DND-41 (cell line): ENCODE data around the gene TMUB2.

Source experiments
- ATAC-seq: fragments of 200-7000 bp; cut with Tn5 transposase; 3 replicates; pipeline ENCODE4 v1.9.1; 2021; ENCODE audit warnings: low read depth; ENCODE audit not compliant: insufficient read depth
- DNase-seq: peaks from one replicate; pipeline ENCODE4 v3.0.0-alpha.2; 2020
- H2AFZ ChIP-seq: 2 replicates; pipeline ENCODE4 v1.6.0; 2012; ENCODE audit warnings: low read depth, low read length
- H3K27ac ChIP-seq: 2 replicates; pipeline ENCODE4 v1.5.1; 2012; ENCODE audit warnings: low read length, inconsistent platforms
- H3K27me3 ChIP-seq: fragments of 200-600 bp; sonication (generic); 2 replicates; pipeline ENCODE4 v1.6.0; 2012; ENCODE audit warnings: low read length, mild to moderate bottlenecking, inconsistent platforms; ENCODE audit not compliant: insufficient read depth, poor library complexity
- H3K36me3 ChIP-seq: 2 replicates; pipeline ENCODE4 v1.5.1; 2012; ENCODE audit warnings: low read length, inconsistent platforms; ENCODE audit not compliant: insufficient read depth
- H3K4me1 ChIP-seq: 2 replicates; pipeline ENCODE4 v1.5.1; 2012; ENCODE audit warnings: mild to moderate bottlenecking, low read length; ENCODE audit not compliant: insufficient read depth
- H3K4me2 ChIP-seq: 2 replicates; pipeline ENCODE4 v1.6.0; 2012; ENCODE audit warnings: mild to moderate bottlenecking, moderate library complexity, low read length, inconsistent platforms; ENCODE audit not compliant: insufficient read depth
- H3K4me3 ChIP-seq, 2 experiments: fragments of 200-600 bp in 1 of 2; shearing (Covaris generic) in 1 of 2; 2 replicates each; pipeline ENCODE4 v1.5.1; 2012 to 2016; ENCODE audit warnings: inconsistent platforms in 2 of 2, low read length in 2 of 2, mild to moderate bottlenecking in 2 of 2, low read depth in 1 of 2, moderate library complexity in 1 of 2
- H3K79me2 ChIP-seq: 2 replicates; pipeline ENCODE4 v1.6.0; 2012; ENCODE audit warnings: low read length, inconsistent platforms; ENCODE audit not compliant: insufficient read depth
- H3K9ac ChIP-seq: 2 replicates; pipeline ENCODE4 v1.6.0; 2012; ENCODE audit warnings: low read depth, mild to moderate bottlenecking, inconsistent platforms, low read length, moderate library complexity
- H3K9me3 ChIP-seq: 2 replicates; pipeline ENCODE4 v1.5.1; 2012; ENCODE audit warnings: low read length, moderate library complexity, mild to moderate bottlenecking, inconsistent platforms; ENCODE audit not compliant: insufficient read depth, severe bottlenecking
- H4K20me1 ChIP-seq: 2 replicates; pipeline ENCODE4 v1.6.0; 2012; ENCODE audit warnings: low read length; ENCODE audit not compliant: insufficient read depth
- CTCF ChIP-seq: IDR thresholded peaks from 2 replicates; pipeline ENCODE4 v1.5.1; 2012; ENCODE audit warnings: borderline replicate concordance, low read length, moderate library complexity, mild to moderate bottlenecking; ENCODE audit not compliant: poor library complexity, severe bottlenecking; ENCODE audit errors: extremely low read depth
- EZH2 ChIP-seq: IDR thresholded peaks from 3 replicates; pipeline ENCODE4 v1.6.1; 2012; ENCODE audit warnings: borderline replicate concordance, low read depth, mild to moderate bottlenecking, moderate library complexity, low read length, inconsistent platforms; ENCODE audit not compliant: severe bottlenecking

Gene TMUB2

GRCh38 chr17:44217738-44218343 lies 31.1 kb downstream of the TMUB2 start:
- Histone ChIP-seq H3K4me2 (peak overlapping the region; percentile 81), H3K79me2 (peaks cover 68% of the 10 kb centered on the region), H3K27me3 (no peaks in the 10 kb centered on the region), H3K36me3 (peaks cover 50% of the 10 kb centered on the region), H3K27ac (peak overlapping the region; percentile 91), H3K9me3 (no peaks in the 10 kb centered on the region), H3K9ac (peak overlapping the region; percentile 75), H4K20me1 (peaks cover 36% of the 10 kb centered on the region), H2AFZ (peak overlapping the region; percentile 69), H3K4me3 (peak overlapping the region; percentile 38 to 75; a peak in 3 of 4 replicates), H3K4me1 (peaks cover 31% of the 10 kb centered on the region)
- no peak for ATAC-seq
- no peak for DNase-seq
- TF ChIP-seq CTCF (no peak), EZH2 (no peak)

GRCh38 chr17:44218344-44219107 lies 31.8 kb downstream of the TMUB2 start:
- Histone ChIP-seq H4K20me1 (peaks cover 33% of the 10 kb centered on the region), H3K4me1 (peaks cover 31% of the 10 kb centered on the region), H3K27me3 (no peaks in the 10 kb centered on the region), H3K27ac (peak overlapping the region; percentile 95), H3K36me3 (peaks cover 43% of the 10 kb centered on the region), H2AFZ (peak overlapping the region; percentile 69), H3K4me2 (peak overlapping the region; percentile 81), H3K4me3 (peak overlapping the region; percentile 38 to 75; a peak in 3 of 4 replicates), H3K79me2 (peaks cover 68% of the 10 kb centered on the region), H3K9me3 (no peaks in the 10 kb centered on the region), H3K9ac (peak overlapping the region; percentile 98)
- TF ChIP-seq EZH2 (no peak), CTCF (peak; percentile 73)
- ATAC-seq, result peak; percentile 52
- DNase-seq, result peak; percentile 89

- Histone ChIP-seq H3K9ac (peak overlapping the region; percentile 98), H3K36me3 (peaks cover 37% of the 10 kb centered on the region), H3K9me3 (no peaks in the 10 kb centered on the region), H3K4me3 (peak overlapping the region; percentile 62 to 75; a peak in 3 of 4 replicates), H2AFZ (peak overlapping the region; percentile 64), H3K27me3 (no peaks in the 10 kb centered on the region), H3K79me2 (peaks cover 68% of the 10 kb centered on the region), H3K4me1 (peaks cover 31% of the 10 kb centered on the region), H4K20me1 (peaks cover 33% of the 10 kb centered on the region), H3K4me2 (peak overlapping the region; percentile 49), H3K27ac (peak overlapping the region; percentile 95)
- TF ChIP-seq CTCF (peak; percentile 55), EZH2 (no peak)
- ATAC-seq (peak; percentile 33), DNase-seq (peak; percentile 65)
Observed at GRCh38 chr17:44219108-44219615, 32.4 kb downstream of the TMUB2 start.
